ENCODE data around the gene DEPP1.
A peak's percentile ranks its signal among the peaks of the same experiment; 100 is the strongest.
"Not testable (repeated sequence)": the region's sequence is repeated elsewhere in the genome, so short reads cannot be mapped to it uniquely, and the experiment has no call there.

DEPP1 gene, protein sequence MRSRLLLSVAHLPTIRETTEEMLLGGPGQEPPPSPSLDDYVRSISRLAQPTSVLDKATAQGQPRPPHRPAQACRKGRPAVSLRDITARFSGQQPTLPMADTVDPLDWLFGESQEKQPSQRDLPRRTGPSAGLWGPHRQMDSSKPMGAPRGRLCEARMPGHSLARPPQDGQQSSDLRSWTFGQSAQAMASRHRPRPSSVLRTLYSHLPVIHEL

DNA sequence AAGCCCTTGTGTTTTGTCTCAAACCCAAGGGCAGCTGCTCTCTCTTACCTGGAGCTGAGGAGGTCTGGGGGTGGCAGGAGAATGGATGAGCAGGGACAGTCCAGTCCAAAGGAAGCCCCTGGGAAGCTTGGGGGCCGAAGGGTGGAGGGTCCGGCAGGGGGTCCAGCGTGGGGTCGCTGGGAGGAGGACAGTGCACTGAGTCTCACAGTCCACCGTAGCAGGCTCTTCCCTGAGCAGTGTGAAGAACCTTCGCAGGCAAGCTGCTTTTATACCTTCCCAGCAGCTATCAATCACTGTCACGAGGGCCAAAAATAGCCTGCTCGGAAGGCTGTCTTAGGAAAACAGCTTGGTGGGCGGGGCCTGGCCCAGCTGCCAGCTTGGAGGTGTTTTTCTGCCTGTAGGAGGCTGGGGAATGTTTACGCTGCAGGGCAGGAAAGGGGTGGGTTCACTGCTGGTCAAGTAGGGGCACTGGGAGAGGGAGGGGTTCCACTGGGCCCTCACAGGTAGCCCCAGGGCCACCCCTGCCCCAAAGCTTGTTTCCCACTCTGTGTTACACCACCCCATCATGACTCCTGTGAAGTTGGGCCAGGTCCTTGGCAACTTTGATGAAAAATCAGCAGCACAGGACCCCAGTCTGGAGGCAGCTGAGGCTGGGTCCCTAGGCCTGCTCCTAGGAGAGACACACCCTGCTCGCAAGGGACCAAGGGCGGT is at the start of gene DEPP1:
DEPP1 (minus strand) TSS at position 240 of the 711 bp plus-strand sequence. CDS start 779 bp downstream, outside the sequence.
- peak; percentile 71 to 88 for DNase-seq

DNA sequence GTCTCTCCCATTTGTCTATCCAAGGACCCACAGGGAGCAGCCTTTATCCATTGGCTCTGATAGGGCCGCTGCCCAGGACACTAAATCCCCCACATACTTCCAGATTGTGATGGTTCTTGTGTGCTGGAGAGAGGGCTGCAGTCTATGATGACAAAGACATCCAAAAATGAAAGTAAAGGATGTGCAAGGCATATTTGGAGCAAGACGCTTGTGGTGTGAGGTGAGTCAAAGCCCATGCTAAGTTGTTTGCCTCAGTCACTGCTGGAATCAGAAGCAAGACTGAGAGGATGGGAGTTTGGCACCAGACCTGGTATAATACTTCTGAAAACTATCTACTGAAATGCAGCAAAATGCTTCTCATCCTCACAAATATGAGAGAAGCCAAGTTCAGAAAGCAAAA is 44.8 kb upstream of the DEPP1 start:
- DNase-seq, result no peak

DNA sequence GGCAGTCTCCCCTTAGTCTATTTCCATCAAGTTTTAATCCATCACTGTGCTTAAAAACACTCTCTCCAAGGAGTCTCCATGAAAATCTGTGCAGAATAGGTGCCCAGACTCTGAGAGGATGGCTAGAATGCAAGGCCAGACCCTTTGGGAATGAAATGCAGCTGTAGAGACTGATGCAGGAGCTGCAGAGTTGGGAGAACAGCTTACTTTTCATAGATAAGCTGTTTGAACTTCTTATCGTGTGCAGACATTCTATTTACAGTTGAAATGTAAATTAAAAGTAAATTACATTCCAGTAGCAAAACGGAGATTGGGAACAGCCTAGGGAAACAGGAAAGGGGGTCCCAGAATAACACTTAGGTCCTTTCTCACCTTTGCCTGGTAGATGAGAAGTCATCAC is 37.0 kb upstream of the DEPP1 start:
- no peak for DNase-seq

DNA sequence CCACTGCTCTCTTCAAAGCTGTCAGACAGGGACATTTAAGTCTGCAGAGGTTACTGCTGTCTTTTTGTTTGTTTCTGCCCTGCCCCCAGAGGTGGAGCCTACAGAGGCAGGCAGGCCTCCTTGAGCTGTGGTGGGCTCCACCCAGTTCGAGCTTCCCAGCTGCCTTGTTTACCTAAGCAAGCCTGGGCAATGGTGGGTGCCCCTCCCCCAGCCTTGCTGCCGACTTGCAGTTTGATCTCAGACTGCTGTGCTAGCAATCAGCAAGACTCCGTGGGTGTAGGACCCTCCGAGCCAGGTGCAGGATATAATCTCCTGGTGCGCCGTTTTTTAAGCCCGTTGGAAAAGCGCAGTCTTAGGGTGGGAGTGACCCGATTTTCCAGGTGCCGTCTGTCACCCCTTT is 35.9 kb upstream of the DEPP1 start:
- DNase-seq, result not testable (repeated sequence)

DNA sequence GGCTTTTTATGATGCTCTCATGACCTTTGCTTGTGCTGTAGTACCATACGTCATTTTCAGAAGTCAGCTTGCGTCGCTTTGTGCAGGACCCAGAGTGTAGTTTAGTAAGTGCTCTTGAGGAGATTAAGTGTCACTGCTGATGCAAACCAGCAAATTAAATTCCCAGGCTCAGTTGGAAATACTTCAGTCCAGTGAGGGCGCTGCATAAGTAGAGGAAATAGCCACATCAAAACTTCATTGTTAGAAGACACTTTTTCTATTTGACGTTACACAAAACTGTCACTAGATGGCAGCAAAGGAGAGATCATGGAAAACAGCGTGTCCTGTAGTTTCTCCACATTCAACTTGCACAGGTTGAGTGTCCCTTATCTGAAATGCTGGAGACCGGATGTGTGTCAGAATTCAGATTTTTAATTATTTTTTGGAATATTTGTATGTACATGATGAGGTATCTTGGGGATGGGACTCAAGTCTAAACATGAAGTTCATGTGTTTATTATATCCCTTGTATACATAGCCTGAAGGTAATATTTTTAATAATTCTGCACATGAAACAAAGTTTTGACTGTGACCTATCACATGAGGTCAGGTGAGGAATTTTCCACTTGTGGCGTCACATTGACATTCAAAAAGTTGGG is 30.0 kb upstream of the DEPP1 start:
- DNase-seq, result peak; percentile 64 to 88

DNA sequence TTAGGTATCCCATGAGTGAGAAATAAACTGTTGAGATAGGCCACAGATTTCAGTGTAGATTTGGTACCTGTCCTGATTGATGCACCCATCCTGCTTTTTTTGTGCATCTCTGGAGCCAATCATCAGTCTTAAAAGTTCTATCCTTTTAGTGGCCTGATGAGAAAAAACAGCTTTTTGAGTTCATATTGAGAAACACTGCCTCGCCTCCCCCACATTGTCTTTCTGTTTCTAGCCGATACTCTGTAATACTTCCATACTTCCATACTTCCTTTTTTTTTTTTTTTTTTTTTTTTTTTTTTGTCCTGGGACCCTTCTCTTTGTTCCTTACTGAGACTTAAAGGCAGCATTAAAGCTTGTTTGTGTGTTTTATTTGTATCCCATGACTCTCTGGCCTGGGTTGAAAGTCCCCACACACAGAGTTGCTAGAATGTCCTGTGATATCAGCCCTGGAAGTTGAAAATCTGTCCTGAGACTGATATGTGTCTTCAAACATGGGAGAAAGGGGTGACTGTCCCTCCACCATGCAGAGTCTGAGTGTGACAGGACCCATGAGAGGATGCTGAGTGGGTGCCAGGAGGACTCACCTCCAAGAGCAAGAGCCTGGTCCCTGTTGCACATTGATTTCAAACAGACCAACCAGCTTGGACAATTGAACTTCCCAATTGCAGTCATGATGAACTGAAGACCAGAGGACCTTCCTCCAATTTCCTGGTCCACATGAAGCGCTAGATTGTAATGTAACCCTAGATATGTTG is 27.8 kb upstream of the DEPP1 start:
- DNase-seq, result no peak

DNA sequence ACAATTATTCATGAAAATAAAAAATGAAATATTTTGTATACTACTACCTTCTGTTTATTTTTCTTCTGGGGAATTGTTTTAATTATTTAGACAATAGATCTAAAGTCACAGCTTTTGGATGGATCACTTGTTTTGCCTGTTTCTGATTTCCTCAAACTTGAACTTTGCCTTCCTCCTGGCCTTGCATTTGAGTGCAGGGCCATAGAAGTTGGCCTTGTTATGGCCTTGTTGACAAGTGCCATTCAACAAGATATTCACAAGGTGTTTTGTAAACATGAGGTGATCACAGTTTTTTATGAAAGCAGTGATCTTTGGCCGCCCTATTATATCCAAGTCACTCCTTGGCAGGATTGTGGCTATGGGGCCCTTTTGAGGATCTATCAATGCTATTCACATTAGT is 26.7 kb upstream of the DEPP1 start:
- no peak for DNase-seq

DNA sequence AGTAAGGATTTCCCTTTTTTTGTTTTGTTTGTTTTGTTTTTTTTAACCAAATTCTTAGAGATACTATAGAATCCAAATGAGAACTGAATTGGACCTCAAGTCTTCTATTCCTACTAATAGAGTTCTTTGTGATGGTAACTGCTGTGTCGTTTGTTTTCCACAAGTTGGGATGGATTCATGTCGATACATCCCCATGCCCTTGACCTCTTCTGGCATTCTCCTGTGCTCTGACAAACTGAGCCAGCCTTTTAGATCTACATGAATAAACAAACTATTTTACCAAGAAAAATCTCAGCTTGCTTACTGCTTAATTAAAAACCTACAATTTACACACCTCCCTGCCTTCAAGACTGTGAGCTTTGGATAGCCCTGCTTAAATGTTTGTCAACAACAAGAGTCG is 26.1 kb upstream of the DEPP1 start:
- no peak for DNase-seq

DNA sequence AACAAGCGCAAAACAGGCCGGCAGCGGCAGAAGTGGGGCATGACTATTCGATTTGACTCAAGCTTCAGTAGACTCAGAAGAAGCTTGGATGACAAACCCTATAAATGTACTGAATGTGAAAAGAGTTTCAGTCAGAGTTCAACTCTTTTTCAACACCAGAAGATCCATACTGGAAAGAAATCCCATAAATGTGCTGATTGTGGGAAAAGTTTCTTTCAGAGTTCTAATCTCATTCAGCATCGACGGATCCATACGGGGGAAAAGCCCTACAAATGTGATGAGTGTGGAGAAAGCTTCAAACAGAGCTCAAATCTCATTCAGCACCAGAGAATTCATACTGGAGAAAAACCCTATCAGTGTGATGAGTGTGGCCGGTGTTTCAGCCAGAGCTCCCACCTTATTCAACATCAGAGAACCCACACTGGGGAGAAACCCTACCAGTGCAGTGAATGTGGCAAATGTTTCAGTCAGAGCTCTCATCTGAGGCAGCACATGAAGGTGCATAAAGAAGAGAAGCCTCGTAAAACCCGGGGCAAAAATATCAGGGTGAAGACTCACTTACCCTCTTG is 24.9 kb upstream of the DEPP1 start:
- DNase-seq, result no peak

DNA sequence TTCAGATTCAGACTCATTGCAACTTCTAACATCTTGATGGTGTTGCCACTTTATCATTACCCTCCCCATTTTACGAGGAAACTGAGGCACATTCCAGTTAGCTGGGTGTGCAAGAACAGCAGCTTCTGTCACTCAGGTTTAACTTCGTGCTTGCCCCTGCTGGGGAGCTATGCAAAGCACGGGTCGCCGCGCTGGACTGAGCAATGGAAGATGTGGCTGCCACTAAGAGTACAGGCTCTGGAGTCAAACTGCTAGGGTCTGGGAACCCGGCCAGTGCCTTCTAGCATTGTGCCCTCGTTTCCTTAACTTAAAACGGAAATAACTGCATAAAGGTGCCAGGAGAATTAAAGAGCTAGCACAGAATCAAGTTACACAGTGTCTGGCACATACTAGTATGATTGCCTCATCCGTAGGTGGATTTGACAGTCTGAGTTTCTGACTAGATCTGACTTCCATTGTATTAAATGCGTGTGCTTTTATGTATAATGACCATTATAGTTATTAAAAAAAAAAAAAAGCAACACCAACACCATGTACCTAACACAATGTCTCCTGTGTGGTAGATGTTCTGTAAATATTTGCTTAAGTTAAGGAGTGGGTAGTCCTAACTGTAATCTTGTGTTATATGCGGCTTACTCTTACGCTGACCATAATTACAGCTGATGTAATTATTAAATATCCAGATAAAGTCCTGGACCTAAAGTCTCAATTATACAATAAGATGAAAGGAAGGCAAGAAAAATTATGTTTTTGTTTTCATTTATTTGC is 23.0 kb upstream of the DEPP1 start:
- DNase-seq, result no peak

DNA sequence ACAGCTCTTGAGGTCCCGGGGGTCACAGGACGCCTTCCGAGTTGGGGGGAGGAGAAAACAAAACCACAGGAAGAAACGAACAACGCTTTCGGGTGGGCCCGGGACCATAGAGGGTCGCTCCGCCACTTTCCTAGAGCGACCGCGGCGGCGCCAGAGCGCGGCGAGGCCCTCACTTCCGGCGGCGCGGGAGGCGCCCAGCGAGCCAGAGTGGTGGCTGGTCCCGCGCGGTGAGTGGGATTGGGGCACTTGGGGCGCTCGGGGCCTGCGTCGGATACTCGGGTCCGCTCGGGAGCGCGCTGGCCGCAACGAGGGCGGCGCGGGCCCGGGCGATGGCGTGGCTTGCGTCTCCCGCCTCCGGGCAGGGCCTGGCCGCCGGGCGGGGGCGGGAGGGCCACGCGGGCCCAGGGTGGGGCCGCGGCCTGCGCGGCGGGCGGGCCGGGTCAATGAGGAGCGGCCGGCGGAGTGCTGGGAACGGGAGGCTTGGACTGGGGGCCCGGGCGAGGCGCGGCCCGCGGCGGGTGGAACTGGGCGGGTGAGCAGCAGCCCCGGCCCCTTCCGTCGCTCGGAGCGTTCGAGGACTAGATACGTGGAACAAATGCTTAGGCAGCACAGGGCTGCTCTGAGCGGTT is 22.3 kb upstream of the DEPP1 start, which contains the start of gene ZNF22:
ZNF22 (plus strand) TSS at position 172 of the 629 bp plus-strand sequence. CDS start 2,446 bp downstream, outside the sequence.
- DNase-seq, result peak in 1 of 2 experiments; percentile 34

DNA sequence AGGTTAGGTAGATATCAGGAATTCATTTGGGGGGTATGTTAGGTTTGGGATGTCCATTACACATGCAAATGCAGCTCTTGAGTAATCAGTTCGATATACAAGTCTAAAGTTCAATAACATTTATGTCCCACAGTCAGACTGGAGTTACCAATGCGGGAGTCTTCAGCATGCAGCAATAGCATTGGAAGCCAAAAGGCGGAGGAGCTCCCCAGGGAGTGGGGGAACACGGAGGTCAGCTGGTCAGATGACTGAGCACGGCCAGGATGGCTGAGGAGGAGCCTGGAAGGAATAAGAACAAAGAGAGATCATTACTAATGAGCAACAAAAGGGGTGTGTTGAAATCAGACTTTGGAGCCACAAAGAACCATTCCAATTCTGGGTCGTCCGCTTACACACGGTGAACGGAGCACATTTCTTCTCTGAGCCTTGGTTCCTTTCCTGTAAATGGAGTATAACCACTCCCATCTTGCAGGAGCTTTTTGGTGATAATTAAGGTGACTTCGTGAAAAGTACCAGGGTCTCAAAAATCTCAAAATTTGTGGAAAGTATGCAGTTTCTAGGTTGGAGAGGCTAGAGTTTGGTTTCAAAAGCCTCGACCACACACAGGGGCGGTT is 21.6 kb upstream of the DEPP1 start:
- no peak for DNase-seq

DNA sequence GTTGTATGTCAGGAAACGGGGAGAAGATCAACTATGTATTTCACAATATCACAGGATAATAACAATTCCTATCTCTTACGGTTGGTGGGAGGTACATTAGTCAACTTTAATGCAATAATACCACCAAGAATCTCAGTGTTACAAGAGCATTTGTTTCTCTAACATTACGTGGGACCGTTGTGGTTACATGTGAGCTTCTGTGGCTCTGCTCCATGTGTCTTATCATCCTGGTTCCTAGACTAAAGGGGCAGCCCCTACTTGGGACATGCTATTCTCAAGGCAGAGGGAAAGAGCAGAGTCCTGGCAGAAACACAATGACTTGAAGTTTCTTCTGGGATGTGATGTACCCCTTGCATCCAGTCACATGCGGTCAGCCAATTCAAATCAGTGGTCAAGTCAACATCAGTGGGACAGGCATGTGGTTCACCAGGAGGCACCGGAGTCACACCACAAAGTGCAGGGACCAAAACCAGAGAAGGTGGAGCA is 19.6 kb upstream of the DEPP1 start:
- no peak for DNase-seq

DNA sequence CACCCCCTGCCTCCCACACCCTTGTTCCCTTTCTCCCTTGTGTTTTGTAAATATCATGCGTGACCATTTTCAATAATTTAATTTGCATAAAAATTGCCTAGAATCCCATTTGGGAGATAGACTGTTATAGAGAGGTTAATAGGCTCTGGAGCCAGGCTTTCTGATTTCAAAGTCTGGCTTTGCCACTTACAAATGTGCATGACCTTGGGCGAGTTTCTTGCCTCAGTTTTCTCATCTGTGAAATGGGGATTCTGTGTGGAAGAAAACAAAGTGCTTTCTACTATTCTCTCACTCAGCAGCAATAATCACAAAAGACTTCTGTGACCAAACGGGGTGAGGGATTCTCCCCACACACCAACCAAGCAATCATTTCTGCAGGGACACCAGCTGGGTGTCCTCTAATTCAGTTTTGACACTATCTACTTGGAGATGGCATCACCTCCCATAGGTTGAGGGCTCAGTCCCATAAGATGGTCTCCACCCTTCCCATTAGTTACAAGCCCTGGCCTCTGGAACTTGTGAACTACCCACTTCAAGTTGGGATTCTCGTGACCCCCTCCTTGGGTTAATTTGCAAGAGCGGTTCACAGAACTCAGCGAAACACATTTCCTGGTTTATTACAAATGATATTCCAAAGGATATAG is 18.6 kb upstream of the DEPP1 start:
- DNase-seq, result no peak

DNA sequence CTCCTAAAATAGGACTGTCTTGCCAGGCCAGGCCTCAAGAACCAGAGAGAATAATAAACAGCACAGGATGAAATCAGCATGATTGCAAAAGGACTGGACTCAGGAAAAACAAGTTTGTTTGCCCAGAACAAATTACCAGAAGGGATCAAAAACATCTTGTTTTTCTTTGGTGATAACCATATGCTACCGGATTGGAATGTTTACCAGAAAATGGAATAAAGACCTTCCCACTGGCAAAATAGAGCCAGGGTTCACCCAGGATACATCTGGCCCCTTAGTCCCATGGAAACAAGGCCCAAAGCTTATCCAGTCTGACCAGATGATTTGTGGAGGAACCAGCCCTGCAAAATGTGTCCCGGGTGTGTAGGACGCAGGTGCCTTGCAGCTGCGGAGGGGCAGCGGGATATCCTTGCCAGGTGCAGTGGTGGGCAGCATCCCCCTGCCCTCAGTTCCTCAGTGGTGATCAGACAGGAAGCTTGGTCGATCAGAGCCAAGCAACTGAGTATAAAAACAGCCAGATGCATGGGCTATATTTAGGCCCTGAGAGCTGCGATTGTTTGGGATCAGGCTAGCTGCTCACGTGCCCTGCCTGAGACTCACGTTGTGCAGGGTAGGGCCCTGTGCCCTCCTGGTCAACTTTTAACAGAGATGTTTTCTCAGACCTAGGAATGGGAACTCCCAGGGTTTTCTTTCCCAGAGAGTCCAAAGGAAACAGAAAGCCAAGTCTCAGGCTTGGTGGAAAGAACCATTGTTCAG is 17.5 kb upstream of the DEPP1 start:
- no peak for DNase-seq

DNA sequence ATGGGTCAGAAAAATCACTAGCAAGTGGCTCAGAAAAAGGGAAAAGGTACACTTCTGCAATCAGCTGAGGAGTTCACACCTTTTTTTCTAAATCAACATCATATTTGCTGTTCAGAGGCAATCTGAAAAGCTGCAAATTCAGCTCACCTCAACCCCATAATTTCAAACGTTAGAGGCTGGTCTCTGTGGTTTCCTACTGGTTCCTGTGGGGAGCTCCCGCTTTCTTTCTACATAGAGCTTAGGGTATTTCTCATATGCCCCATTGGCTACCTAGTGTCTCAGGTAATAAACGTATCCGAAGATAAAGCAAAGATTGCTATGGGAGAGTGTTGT is 16.9 kb upstream of the DEPP1 start:
- no peak for DNase-seq

DNA sequence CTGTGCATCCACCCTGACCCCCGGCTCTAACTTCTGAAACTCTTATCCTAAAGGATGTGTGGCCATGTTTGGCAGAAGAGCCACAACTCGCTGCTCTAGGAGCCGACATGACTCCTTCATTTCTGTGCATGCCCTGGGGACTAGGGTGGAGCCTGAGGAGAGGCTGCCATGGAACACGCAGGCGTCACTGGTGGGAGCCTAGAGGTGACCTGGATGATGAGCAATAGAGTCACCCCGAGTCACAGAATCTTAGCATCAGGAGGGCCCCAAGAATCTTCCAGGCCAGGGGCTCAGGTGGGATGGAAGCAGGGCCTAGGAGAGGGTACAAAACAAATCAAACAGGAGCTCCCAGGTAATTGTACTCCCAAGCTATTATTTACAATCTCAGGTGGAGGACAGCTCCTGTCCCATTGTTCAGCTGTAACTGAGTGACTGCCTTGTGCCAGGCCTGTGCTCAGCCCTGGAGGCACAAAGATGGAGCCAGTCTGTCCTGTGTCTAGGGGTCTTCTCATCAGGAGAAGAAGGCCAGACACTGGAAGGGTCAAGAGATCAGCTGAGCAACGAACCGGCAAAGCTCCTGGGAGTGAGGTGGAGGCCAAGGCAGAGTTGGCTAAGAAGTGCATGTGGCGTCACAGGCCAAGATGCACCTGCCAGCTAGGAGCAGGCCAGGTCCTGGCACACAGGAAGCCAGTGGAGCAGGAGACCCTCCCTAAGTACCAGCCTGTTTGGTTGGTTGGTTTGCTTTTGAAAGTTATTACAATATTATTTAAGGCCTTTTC is 16.3 kb upstream of the DEPP1 start:
- DNase-seq, result no peak

DNA sequence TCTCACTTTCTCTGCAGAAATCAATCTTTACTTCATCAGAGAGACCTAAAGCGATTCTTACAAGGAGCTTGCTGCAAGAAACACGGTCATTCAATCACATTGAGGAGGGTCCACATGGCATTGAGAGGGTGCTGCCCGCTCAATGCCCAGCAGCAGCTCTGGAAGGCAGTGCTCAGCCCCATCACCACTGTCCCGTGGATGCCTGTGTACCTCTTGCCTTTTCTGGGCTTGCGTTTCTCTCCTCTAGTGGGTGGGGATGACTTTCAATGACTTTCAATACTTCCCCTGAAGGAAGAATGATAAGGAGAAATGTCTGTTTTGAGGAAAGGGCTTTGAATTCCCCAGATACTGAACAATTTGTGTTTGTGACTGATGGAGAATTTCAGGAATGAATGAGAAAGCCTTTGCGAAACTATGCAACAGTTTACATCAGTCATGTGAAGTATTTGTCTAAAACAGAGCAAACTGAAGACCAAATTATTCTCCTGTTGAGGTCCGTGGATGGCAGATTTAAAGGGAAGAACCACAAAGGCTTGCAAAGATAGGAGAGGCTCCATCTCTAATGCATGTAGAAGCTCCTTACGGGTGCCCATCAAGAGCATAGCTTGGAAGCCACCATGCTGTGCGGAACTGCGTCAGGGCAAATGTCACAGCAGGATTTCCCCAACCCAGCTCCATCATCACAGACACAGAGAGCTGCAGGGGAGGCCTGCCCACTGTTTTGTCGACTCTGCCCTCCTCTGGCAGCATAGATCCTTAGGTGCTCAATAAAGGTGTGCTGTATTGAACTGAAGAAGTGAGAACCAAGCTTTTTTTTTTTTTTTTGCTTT is 15.5 kb upstream of the DEPP1 start:
- DNase-seq, result no peak
